HK-2 (cell line): ENCODE results near the gene ACSS1.
A peak's percentile ranks its signal among the peaks of the same experiment; 100 is the strongest.

Source experiments
- DNase-seq: peaks from one replicate; pipeline ENCODE4 v3.0.0-alpha.2; 2018; ENCODE audit not compliant: unreplicated experiment

ACSS1 gene

GRCh38 chr20:25058051-25058846 is at the start of gene ACSS1:
Gene ACSS1, minus strand, starts transcription at chr20:25058139. Its CDS starts 37 bp downstream, at chr20:25058102.
- peak; percentile 25 for DNase-seq

GRCh38 chr20:25103526-25103925 is 45.6 kb upstream of the ACSS1 start:
- DNase-seq: no peak

DNA sequence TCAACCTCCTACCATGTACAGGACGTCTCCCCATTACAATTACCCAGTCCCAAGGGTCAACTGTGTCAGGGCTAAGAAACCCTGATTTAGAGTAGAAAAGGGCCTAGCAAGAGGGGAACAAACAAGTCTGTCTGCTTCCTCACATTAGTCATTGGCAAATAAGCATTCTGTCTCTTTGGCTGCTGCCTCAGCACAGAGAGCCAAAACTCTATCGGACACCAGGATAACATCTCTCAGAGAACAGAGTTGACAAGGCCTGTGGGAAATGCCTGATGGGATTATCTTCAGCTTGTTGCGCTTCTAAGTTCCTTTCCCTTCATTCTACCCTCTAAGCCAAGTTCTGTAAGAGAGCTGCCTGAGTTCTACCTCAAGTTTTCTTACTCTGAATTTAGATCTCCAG is 43.0 kb upstream of the ACSS1 start:
- DNase-seq: no peak

GRCh38 chr20:25099601-25100140 is 41.7 kb upstream of the ACSS1 start:
- DNase-seq: no peak

GRCh38 chr20:25097498-25097897 is 39.6 kb upstream of the ACSS1 start:
- DNase-seq: no peak

DNA sequence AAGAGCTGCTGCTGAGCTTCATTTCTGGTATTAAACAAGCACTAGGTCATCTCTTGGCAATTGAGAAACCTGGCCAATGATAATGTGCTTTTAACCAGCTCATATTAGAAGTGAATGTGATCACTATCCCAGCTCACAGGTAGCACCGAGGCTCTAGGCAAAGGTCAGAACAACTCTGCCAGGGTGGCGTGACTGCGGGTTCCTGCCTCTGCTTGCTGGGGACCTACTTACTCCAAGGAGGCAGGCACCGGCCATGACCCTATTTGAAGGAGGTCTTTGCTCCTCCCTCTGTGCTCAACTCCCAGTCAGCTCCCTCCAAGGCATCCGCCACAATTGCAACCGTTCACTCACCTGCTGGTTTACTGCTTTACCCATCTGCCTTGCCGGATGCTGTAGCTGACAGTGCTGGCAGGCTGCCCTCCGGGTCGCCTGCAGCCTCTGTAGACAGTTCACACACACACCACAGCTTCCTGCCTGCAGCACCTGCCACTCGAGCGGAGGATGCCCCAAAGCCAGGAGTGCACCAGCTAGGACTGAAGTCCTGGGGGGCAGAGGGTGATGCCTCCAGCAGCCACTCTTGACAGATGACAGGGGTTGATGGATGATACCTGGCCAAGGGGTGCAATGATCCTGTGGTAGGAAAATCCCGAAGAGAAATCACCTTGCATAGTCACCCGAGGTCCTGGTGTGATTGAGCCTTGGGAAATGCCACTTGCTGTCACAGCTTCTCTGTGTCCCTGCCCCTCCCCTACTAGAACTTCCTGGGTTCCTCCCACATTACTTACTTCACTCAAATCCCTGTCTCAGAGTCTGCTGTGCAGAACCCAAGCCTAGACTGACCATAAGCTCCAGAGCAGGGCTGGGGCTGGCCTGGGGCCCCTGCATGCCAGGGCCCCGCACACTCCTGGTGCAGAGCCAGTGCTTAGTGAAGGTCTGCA is 32.8 kb upstream of the ACSS1 start:
- no peak for DNase-seq

DNA sequence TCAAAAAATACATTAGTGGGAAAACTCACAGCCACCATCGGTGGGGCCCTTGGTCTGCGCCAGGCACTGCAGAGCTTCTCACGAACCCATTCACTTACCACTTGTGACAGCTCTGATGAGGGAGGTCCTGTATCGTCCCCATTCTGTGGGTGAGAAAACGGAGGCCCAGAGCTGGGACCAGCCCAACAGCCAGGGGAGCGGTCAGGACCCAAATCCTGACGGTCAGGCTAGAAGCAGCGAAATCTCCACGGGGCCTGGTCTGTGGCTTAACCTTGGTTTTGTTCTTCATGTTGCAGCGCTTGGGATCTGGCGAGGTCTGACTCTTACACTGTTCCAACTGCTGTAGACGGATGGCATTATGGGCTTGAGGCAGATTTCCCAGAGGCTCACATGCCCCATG is 31.7 kb upstream of the ACSS1 start:
- no peak for DNase-seq

DNA sequence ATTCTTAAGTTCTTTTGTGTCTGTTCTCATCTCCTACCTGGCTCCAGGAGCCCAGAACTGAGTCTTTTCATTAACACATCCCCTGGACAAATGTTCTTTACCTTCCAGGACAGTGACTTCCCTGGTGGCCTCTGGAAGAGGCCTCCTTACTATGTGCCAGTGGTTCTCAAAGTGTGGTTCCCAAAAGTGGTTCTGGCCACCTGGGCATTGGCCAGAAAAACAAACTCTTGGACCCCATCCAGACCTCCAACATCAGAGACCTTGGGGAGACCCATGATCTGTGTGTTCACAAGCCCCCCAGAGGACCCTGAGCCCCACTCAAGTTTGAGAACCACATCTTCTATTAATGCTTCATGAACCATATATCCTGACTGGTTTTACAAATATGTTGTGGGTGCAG is 31.2 kb upstream of the ACSS1 start:
- no peak for DNase-seq

GRCh38 chr20:25088267-25088666 is 30.3 kb upstream of the ACSS1 start:
- DNase-seq: no peak

DNA sequence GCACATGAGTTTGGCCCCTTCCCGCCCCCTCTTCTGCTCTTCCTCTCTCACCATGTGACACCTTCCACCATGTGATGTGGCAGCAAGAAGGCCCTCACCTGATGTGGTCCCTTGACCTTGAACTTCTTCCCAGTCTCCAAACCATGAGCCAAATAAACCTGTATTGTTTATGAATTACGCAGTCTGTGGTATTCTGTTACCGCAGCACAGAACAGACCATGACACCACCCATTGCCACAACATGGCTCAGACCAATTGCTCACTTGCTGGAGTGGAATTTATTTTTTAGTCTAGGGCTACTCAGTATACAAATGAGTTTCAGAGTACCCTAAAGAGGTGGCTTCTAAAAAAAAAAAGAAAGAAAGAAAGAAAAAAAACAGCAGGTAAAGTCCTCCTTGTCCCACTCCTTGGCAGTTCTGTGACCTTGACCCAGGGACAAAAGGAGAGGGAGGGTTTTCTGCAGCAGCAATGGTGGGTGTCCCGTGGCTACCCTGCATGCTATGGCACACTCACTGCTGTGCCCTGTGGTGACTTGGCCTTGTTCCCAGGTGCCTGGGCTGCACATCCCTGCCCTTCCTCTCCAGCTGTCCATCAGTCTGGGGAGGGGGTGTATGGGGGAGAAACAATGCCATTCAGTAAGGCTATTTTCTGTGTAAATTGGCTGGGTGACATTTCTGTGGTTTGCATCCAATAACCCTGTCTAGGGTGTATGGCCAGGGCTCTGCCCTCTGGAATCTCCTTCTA is 29.4 kb upstream of the ACSS1 start:
- DNase-seq: no peak

- DNase-seq: no peak
These were observed 28.0 kb upstream of the ACSS1 start for GRCh38 chr20:25085756-25086495.

- DNase-seq: no peak
These were observed 26.8 kb upstream of the ACSS1 start for GRCh38 chr20:25084626-25085187.

- DNase-seq: no peak
These were observed 26.1 kb upstream of the ACSS1 start for GRCh38 chr20:25083773-25084625.

GRCh38 chr20:25083141-25083772 is 25.3 kb upstream of the ACSS1 start:
- DNase-seq: no peak

GRCh38 chr20:25082498-25082873 is 24.5 kb upstream of the ACSS1 start:
- no peak for DNase-seq

DNA sequence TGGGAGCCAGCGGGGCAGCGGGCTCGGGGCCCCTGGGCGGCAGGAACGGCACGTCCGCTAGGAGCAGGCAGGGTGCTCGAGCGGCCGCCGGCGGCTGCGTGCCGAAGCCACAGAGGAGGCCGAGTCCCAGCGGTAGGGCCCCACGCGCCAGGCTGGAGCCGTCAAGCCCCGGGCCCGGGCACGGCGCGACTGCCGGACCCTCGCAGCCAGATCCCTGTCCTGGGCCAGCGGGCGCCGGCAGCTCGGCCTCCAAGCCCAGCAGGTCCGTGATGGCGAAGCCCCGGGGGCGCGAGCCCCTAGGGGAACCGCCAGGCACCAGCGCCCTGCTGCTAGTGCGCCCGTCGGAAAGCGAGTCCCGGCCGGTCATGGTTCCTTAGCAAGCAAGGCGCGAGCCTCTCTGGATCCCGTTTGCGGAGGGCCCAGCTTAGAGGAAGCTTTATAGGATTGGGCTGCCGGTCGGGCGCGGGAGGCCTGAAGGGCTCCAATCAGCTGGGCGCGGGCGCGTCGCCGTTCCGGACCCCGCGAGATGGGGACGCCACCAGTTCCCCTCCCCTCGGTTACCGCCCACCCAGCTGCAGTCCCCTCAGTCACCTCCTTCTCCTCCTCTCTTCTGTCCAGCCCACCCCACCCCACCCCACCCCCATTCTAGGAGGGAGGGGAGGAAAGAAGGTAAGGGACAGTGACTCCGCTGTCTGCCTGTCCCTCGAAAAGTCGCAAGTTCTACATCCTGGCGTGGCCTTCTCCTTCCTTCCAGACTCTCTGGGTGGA is 24.0 kb upstream of the ACSS1 start, which contains the start of gene VSX1:
TSS of gene VSX1 (minus strand) at position 412 of the 768 bp plus-strand sequence. CDS start at position 367, 45 bp downstream.
- no peak for DNase-seq

DNA sequence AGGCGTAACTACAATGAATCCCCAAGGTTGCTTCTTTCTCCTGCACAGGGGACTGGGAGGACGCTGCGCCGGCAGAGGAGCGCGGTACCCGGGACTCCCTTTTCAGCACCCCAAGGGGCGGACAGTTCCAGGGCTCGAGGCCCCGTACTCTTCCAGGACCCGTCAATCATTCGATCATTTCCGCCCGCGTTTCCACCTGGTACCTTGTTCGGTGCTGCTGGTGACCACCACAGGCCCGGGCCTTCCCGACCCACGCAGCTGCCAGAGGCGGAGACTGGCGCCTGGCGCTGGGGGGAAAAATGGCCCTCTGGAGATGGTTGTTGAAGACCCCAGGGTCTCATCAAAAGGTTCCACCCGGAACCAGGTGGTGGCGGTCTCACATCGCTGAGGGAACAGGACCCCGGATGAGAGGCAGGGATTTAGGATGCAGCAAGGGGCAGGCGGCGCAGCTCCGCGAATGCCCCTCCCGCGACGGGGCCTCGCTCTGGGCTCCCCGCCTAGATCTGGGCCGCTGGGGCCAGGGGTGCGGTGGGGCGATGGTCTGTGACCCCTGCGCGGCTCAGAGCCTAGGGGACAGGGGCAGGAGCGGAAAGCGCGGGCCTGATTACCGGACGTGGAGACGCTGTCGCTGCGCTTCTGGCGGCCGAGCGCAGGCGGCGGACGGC is 23.3 kb upstream of the ACSS1 start:
- no peak for DNase-seq

GRCh38 chr20:25079171-25079570 is 21.2 kb upstream of the ACSS1 start:
- DNase-seq: no peak
